HepG2 (cell line): Measurements from ENCODE around the gene EPHA2. TPM values are rescaled to one million over a fixed set of nuclear protein-coding genes. Genes with fewer than 3 reads are reported as not detected.

Experiments
- CBX1 ChIP-seq: IDR thresholded peaks from one replicate; pipeline ENCODE4 v1.6.1; 2016; ENCODE audit warnings: antibody characterized with exemption, low read depth
- KDM5A ChIP-seq: fragments of 200-600 bp; sonication (generic); IDR thresholded peaks from 2 replicates; pipeline ENCODE4 v1.7.0; 2018; ENCODE audit warnings: antibody characterized with exemption, mild to moderate bottlenecking, low read length, borderline replicate concordance
- KLF12 ChIP-seq: sonication (generic); formaldehyde crosslinking; IDR thresholded peaks from 2 replicates; pipeline ENCODE4 v1.4.0; 2020; ENCODE audit warnings: missing genetic modification reagents, borderline replicate concordance
- KMT2A ChIP-seq: sonication (generic); formaldehyde crosslinking; IDR thresholded peaks from 2 replicates; pipeline ENCODE4 v1.4.0; 2020; ENCODE audit warnings: missing genetic modification reagents
- NBN ChIP-seq: fragments of 450-650 bp; conservative IDR thresholded peaks from 2 replicates; pipeline ENCODE4 v1.6.1; 2017
- PITX1 ChIP-seq: sonication (generic); formaldehyde crosslinking; IDR thresholded peaks from 2 replicates; pipeline ENCODE4 v1.5.1; 2020; ENCODE audit warnings: mild to moderate bottlenecking, missing genetic modification reagents
- RFX1 ChIP-seq: fragments of 450-650 bp; IDR thresholded peaks from 2 replicates; pipeline ENCODE4 v1.6.1; 2017
- TSC22D2 ChIP-seq: sonication (generic); formaldehyde crosslinking; IDR thresholded peaks from 2 replicates; pipeline ENCODE4 v1.5.1; 2020; ENCODE audit warnings: missing genetic modification reagents, mild to moderate bottlenecking, borderline replicate concordance
- YY1 ChIP-seq: IDR thresholded peaks from 2 replicates; pipeline ENCODE4 v1.6.1; 2011; ENCODE audit warnings: low read length, low read depth, moderate library complexity, mild to moderate bottlenecking; ENCODE audit not compliant: insufficient read depth, insufficient replicate concordance
- ZNF607 ChIP-seq: sonication (generic); formaldehyde crosslinking; IDR thresholded peaks from 2 replicates; pipeline ENCODE4 v1.5.1; 2020; ENCODE audit warnings: missing genetic modification reagents, mild to moderate bottlenecking, borderline replicate concordance
- polyA plus RNA-seq, 8 experiments: library from polyadenylated mRNA; depleted of rRNA in 3 of 8; stranded (reverse) in 7 of 8; unstranded in 1 of 8; fragments of >200 nt; fragmentation: Illumina TruSeq in 4 of 8; extraction: Trizol in 4 of 8; gene quantifications; 2 replicates each; pipeline versions ENCODE4 v1.2.1 to v1.2.3, GENCODE V29; 2011 to 2016; ENCODE audit warnings: low read depth in 4 of 8, missing spikeins in 1 of 8, mixed read lengths in 1 of 8; ENCODE audit not compliant: insufficient read depth in 1 of 8
- total RNA-seq, 5 experiments: library from RNA; depleted of rRNA; stranded (reverse); fragments of >200 nt; fragmentation: Illumina TruSeq; extraction: Trizol; gene quantifications; 2 replicates each; pipeline ENCODE4 v1.2.3, GENCODE V29; 2016; ENCODE audit warnings: low read depth in 1 of 5
- TF ChIP-seq, protein P1 (sequence below): sonication (generic); formaldehyde crosslinking; IDR thresholded peaks from 2 replicates; pipeline ENCODE4 v1.5.0; 2020; ENCODE audit warnings: mild to moderate bottlenecking, missing genetic modification reagents
- TF ChIP-seq, protein P2 (sequence below): sonication (generic); formaldehyde crosslinking; conservative IDR thresholded peaks from 2 replicates; pipeline ENCODE4 v1.4.0; 2020; ENCODE audit warnings: mild to moderate bottlenecking, missing genetic modification reagents, moderate library complexity
- TF ChIP-seq, protein P3 (sequence below): sonication (generic); formaldehyde crosslinking; IDR thresholded peaks from 2 replicates; pipeline ENCODE4 v1.4.0; 2020; ENCODE audit warnings: mild to moderate bottlenecking, low read depth, missing genetic modification reagents
- TF ChIP-seq, protein P4 (sequence below): sonication (generic); formaldehyde crosslinking; IDR thresholded peaks from 2 replicates; pipeline ENCODE4 v1.5.1; 2020; ENCODE audit warnings: missing genetic modification reagents, mild to moderate bottlenecking, borderline replicate concordance
- TF ChIP-seq, protein P5 (sequence below): sonication (generic); formaldehyde crosslinking; IDR thresholded peaks from 2 replicates; pipeline ENCODE4 v1.5.0; 2020; ENCODE audit warnings: mild to moderate bottlenecking, missing genetic modification reagents
- TF ChIP-seq, protein P6 (sequence below): sonication (generic); formaldehyde crosslinking; IDR thresholded peaks from 2 replicates; pipeline ENCODE4 v1.5.0; 2020; ENCODE audit warnings: missing genetic modification reagents, mild to moderate bottlenecking, borderline replicate concordance

Gene EPHA2
- total and polyA plus RNA-seq, 2 of the 13 experiments (the other 11 are each of a cell fraction or from before 2014, with no cell fraction given): 33.6 to 53.6 TPM

DNA sequence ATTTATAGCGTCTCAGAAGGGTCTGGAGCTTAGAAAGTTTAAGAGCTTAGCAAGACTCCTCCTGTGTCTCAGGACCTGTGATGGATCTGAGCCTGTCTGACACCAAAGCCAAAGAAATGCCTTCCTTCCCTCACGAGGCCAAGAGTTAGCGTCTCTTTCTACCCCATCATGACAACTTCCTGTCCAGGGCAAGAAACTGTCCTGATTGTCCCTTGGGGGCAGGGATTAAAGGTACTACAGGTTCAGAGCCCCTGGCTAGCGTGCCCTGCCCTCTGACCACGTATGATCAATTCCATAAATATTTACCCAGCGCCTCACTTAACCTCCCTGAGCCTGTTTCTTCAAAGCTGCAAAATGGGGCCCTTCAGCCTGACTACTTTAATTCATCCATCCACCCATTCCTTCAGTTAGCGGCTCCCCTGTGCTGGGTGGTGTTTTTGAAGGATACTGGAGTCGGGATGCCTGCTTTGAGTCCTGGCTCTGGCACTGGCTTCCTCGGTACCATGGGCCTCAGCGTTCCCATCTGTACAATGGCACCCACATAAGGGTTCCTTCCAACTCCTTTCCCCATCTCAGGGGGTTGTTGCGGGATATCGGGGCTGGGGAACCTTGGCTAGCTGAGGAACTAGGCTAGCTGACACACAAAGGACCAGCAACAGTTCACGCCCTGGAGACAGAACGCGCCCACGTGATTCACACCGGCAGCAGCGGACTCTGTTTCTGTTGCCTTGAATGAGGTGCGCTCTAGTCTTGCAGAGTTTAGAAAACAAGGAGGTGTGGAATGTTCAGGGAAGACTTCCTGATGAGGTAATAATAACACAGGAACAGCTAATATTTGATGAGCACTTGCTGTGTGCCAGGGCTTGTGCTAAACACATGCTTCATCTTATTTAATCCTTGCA is 23.0 kb upstream of the EPHA2 start (continued):
- no peak for TF ChIP-seq KMT2A (CRISPR knock-in tag)
- no peak for TF ChIP-seq YY1
- TF ChIP-seq, protein P1, sequence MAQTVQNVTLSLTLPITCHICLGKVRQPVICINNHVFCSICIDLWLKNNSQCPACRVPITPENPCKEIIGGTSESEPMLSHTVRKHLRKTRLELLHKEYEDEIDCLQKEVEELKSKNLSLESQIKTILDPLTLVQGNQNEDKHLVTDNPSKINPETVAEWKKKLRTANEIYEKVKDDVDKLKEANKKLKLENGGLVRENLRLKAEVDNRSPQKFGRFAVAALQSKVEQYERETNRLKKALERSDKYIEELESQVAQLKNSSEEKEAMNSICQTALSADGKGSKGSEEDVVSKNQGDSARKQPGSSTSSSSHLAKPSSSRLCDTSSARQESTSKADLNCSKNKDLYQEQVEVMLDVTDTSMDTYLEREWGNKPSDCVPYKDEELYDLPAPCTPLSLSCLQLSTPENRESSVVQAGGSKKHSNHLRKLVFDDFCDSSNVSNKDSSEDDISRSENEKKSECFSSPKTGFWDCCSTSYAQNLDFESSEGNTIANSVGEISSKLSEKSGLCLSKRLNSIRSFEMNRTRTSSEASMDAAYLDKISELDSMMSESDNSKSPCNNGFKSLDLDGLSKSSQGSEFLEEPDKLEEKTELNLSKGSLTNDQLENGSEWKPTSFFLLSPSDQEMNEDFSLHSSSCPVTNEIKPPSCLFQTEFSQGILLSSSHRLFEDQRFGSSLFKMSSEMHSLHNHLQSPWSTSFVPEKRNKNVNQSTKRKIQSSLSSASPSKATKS: no peak
- TF ChIP-seq, protein P2, sequence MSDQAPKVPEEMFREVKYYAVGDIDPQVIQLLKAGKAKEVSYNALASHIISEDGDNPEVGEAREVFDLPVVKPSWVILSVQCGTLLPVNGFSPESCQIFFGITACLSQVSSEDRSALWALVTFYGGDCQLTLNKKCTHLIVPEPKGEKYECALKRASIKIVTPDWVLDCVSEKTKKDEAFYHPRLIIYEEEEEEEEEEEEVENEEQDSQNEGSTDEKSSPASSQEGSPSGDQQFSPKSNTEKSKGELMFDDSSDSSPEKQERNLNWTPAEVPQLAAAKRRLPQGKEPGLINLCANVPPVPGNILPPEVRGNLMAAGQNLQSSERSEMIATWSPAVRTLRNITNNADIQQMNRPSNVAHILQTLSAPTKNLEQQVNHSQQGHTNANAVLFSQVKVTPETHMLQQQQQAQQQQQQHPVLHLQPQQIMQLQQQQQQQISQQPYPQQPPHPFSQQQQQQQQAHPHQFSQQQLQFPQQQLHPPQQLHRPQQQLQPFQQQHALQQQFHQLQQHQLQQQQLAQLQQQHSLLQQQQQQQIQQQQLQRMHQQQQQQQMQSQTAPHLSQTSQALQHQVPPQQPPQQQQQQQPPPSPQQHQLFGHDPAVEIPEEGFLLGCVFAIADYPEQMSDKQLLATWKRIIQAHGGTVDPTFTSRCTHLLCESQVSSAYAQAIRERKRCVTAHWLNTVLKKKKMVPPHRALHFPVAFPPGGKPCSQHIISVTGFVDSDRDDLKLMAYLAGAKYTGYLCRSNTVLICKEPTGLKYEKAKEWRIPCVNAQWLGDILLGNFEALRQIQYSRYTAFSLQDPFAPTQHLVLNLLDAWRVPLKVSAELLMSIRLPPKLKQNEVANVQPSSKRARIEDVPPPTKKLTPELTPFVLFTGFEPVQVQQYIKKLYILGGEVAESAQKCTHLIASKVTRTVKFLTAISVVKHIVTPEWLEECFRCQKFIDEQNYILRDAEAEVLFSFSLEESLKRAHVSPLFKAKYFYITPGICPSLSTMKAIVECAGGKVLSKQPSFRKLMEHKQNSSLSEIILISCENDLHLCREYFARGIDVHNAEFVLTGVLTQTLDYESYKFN (CRISPR knock-in tag): peak; percentile 97
- no peak for TF ChIP-seq ZNF607
- TF ChIP-seq, protein P3, sequence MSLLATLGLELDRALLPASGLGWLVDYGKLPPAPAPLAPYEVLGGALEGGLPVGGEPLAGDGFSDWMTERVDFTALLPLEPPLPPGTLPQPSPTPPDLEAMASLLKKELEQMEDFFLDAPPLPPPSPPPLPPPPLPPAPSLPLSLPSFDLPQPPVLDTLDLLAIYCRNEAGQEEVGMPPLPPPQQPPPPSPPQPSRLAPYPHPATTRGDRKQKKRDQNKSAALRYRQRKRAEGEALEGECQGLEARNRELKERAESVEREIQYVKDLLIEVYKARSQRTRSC (CRISPR knock-in tag): no peak; the same call in 1 of the 2 replicates
- no peak for TF ChIP-seq NBN
- no peak for TF ChIP-seq TSC22D2 (CRISPR knock-in tag)
- TF ChIP-seq KDM5A: no peak
- TF ChIP-seq RFX1: no peak
- TF ChIP-seq PITX1 (CRISPR knock-in tag): peak; percentile 98
- TF ChIP-seq, protein P4, sequence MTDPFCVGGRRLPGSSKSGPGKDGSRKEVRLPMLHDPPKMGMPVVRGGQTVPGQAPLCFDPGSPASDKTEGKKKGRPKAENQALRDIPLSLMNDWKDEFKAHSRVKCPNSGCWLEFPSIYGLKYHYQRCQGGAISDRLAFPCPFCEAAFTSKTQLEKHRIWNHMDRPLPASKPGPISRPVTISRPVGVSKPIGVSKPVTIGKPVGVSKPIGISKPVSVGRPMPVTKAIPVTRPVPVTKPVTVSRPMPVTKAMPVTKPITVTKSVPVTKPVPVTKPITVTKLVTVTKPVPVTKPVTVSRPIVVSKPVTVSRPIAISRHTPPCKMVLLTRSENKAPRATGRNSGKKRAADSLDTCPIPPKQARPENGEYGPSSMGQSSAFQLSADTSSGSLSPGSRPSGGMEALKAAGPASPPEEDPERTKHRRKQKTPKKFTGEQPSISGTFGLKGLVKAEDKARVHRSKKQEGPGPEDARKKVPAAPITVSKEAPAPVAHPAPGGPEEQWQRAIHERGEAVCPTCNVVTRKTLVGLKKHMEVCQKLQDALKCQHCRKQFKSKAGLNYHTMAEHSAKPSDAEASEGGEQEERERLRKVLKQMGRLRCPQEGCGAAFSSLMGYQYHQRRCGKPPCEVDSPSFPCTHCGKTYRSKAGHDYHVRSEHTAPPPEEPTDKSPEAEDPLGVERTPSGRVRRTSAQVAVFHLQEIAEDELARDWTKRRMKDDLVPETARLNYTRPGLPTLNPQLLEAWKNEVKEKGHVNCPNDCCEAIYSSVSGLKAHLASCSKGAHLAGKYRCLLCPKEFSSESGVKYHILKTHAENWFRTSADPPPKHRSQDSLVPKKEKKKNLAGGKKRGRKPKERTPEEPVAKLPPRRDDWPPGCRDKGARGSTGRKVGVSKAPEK (CRISPR knock-in tag): no peak
- TF ChIP-seq, protein P5, sequence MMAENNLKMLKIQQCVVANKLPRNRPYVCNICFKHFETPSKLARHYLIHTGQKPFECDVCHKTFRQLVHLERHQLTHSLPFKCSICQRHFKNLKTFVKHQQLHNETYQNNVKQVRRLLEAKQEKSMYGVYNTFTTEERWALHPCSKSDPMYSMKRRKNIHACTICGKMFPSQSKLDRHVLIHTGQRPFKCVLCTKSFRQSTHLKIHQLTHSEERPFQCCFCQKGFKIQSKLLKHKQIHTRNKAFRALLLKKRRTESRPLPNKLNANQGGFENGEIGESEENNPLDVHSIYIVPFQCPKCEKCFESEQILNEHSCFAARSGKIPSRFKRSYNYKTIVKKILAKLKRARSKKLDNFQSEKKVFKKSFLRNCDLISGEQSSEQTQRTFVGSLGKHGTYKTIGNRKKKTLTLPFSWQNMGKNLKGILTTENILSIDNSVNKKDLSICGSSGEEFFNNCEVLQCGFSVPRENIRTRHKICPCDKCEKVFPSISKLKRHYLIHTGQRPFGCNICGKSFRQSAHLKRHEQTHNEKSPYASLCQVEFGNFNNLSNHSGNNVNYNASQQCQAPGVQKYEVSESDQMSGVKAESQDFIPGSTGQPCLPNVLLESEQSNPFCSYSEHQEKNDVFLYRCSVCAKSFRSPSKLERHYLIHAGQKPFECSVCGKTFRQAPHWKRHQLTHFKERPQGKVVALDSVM (CRISPR knock-in tag): peak; percentile 25; the same call in 1 of the 2 replicates
- TF ChIP-seq CBX1: peak; percentile 59
- TF ChIP-seq KLF12: no peak
- TF ChIP-seq, protein P6, sequence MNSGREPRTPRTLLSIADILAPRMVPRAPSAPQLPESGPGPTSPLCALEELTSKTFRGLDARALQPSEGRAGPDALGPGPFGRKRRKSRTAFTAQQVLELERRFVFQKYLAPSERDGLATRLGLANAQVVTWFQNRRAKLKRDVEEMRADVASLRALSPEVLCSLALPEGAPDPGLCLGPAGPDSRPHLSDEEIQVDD (CRISPR knock-in tag): no peak
